HG02970 (cell line): ENCODE results near the gene CASP3.
A peak's percentile ranks its signal among the peaks of the same experiment; 100 is the strongest.

Source experiments
- ATAC-seq: cut with Tn5 transposase; IDR thresholded peaks from one replicate; pipeline ENCODE4 v1.9.1; 2021; ENCODE audit warnings: mild to moderate bottlenecking, moderate library complexity, moderate number of reproducible peaks; ENCODE audit not compliant: unreplicated experiment, low FRiP score

CASP3 gene

DNA sequence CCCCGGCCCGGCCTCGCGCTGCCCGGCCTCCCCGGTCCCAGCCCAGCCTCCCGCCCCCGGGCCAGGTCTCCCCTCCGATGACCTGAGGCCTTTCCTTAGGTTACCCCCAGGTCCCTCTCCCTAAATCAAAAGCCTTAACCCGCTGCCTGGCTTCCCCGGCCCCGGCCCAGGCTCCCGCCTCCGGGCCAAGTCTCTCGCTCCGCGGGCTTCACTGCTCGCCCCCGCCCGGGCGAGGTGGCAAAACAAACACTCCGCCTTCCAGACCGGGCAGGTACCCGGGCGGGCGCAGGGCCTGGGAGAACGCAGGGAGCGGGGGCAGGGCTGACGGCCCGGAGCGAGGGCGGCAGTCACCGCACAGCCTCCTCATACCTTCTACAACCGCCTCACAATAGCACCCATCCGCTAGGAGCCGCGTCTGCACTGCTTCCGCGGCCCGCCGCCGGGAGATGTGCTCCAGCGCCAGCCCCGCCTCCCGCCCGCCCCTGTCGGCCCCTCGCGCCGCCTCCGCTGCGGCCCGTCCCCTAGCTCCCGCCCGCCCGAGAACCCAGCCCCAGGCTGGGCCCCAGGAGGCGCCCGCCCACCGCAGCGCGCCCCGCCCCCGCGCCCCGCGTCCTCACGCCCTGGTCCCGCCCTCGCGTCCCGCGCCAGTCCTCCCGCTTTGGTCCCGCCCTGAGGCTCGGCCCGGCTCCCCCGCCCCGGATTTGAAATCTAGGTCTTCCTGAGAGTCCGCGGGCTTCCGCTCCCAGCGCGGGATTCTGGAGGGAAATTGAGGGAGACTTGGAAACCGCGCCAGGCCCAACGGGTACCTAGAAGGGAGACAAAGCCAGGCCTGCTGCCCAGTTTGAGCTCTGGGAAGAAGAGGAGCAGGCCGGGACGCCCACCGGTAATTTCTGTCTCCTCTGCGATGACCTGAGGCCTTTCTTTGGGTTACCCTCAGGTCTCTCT lies at the start of gene CASP3, which contains the start of gene PRIMPOL:
Gene CASP3, minus strand, starts transcription at position 422 of the 945 bp plus-strand sequence. CDS start 10,994 bp downstream, outside the sequence.
Gene PRIMPOL, plus strand, starts transcription at position 713 of the 945 bp plus-strand sequence. CDS start 7,403 bp downstream, outside the sequence.
- ATAC-seq: peak; percentile 84

DNA sequence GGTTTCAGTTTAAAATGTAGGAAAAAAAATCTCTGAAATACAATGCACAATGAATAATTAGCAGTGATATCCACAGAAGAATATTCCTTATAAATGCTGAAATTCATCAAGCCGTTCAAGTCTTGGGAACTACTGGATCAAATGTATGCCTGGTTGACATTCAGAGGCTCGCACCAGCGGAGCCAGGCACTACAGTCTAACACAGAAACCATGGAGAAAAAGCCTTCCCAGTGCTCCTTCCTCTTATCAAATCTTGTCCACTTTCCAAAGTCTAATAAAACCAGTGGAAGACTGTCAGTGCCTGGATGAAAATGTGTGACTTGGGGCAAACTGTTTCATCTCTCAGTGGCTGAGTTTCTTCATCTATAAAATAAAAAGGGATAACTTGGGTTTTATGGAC lies 48.7 kb upstream of the CASP3 start:
- no peak for ATAC-seq

DNA sequence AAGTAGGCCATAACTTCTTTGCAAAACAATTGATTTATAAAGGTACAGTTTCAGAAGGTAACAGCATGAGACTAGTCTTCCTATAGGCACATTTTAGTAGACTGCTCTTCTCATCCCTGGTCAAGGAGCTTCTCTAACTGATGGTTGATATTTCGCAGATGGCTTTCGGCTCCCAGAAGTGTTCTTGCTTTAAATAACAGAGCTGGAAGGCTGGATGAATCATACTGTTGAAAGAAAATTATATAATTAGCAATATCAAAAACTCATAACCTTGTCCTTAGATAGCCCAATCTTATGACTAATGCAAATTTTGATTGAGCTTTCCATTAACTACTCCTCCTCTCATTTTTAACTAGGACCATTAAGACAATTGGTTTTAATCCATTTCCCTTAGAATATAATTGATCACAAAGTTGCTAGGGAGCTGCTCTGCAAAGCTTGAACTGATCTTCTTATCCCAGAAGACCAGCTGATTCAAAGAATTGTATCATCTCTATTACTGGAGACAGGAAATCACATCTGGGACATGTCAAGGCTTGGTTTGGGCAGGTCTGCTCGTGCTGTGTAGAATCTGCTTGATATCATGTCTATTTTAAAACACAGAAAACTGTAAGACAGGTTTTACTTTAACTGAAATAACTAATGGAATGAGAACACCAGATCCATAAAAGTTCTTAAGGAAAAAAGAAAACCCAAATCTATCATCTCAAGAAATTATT lies 46.1 kb upstream of the CASP3 start:
- ATAC-seq: no peak

DNA sequence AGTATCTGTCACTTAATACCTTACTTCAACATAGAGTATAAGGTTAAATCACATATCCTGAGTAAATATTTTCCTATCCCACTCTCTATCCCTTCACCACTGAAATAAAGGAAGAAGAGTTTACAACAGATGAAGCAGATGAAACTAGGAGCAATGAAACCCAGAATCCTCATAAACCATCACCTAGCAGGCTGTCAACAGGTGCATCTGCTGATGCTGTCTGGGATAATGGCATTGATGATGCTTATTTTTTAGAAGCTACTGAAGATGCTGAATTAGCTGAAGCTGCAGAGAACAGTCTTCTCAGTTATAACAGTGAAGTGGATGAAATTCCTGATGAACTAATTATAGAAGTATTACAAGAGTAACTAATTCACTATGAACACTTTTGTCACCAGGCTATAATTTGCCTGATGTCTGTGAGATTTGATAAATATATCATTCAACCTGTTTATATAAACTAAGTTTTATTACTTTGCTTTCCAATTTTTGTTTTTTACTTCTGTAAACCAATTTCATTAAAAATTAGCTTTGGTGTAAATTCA lies 45.2 kb upstream of the CASP3 start:
- ATAC-seq: no peak

DNA sequence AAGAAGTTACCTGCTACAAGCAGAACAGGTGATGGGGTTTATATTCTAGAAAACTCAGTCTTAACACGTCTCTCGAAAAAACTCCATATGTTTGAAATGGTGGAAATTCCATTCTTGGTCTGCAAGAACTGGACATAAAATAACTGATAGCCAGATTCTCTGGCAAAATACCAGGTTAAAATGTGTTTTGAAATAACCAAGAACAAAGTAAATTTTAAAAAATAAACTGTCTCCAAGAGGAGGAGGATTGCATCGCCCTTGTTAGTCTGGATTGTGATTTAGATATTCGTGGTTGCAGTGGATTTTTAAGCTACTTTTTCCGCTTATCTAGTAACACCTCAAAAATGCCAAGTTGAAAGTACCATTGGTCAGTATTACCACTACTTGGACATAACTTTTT lies 43.8 kb upstream of the CASP3 start:
- ATAC-seq: no peak

DNA sequence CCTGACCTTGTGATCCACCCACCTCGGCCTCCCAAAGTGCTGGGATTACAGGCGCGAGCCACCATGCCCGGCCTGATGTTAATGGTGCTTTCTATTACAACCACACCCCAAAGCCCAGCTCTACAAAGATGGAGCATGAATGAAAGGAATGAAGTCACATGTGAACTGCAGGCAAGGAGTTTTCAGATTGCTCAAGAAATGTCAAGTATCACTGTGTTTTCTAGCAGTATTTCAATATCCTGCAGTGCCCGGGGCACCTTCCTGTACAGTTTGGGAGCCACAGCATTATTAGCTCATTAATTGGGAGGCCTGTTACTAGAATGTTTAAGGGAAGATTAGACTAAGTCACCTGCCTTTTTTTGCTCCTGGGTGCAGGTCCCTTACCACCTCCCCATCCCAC lies 40.4 kb upstream of the CASP3 start:
- ATAC-seq: no peak

DNA sequence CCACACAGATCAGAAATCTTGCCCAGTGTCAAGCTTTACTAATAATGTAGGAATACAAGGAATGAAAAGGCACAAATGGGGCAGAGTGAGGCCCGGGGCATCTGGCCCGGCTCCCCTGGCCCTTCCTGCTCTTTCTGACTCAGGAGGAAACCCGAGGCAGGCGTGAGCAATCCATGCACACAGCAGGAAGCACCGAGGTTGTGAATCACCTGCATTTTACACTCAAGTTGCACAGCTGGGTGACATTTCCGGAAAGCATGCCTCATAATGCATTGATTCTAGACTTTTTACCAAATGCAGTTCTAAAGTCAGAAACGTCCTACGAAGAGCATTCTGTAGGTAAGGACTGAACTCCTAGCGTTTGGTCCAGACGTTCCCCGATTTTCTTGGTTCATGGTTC lies 39.2 kb upstream of the CASP3 start:
- ATAC-seq: no peak

DNA sequence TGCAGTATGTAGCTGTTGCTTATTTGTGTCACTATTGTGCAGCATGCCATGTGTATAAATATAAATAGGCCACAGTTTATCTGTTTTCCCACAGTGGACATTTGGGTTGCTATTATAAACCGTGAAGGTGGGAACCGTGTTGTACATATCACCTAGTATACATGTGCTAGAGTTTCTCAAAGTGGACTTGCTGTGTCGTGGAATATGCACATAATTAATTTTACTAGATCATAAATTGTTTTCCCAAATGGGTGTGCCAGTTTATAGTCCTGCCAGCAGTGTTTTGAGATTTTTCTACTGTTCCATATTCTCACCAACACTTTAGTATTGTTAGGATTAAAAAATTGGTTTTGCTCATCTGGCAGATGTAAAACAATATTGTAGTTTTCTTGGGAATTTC lies 38.8 kb upstream of the CASP3 start:
- no peak for ATAC-seq

DNA sequence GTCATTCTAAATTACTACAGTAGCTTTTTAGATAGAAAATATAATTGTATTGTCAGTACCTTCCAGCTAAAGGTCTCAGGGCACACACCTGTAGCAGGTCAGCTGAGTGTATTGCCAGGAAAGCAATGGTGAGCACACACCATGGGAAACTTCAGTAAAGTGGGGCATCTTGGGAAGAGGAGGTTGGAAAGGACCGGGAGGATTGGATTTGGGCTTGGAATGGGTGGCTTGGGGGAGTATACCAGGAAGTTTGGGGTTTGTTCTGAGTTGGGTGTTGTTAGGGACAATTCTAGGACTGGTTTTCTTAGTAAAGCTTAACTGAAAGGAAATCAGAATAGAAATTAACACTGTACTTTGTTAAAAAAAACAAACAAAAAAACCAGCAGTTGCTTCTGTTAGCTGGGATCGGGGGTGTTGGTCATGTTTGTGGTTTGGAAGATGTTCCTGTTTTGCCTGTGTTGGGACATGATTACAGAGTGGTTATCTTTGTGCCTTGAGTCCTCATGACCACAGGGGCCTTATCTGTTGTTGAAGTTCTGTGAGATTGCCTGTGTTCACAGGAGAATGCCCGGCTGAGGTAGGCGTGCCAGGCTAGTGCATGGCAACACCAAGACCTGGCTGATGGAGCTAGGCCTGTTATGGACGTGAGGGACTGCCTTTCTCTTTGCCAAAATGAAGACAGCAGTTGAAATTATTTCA lies 35.4 kb upstream of the CASP3 start:
- no peak for ATAC-seq

DNA sequence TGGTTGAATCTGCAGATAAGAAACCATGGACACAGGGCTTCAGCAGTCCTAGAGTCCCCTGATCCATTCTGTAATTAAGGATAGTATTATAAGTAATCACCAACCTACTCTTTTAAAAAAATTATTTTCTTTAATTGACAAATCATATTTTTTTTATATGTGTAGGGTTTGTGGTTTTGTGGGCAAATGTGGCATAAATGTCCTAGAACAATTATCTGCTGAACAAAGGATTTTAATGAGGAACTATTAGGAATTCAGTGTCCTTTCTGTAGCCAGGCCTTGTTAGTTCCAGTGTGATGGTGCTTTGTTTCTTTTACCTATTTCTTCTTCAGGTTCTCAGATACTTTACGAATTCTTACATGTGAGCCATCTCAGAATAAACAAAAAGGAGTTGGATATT lies 32.7 kb upstream of the CASP3 start:
- no peak for ATAC-seq

DNA sequence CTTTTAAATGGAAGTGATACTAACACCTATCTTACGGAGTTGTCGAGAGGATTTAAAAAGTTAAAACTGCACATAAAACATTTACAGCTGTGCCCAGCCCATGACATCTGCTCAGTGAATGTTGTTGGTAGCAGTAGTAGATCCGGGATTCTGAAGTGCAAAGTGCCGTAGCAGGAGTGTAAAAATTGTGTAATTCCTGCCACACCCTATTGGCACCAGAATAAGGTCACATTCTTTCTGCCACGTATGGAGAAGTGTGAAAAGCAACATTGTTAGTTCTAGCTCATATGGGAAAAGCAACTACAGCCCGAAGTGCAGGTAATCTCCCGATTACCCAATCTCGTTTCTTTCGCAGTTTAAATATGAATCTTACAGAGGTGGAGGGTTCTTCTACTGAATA lies 31.5 kb upstream of the CASP3 start:
- no peak for ATAC-seq

DNA sequence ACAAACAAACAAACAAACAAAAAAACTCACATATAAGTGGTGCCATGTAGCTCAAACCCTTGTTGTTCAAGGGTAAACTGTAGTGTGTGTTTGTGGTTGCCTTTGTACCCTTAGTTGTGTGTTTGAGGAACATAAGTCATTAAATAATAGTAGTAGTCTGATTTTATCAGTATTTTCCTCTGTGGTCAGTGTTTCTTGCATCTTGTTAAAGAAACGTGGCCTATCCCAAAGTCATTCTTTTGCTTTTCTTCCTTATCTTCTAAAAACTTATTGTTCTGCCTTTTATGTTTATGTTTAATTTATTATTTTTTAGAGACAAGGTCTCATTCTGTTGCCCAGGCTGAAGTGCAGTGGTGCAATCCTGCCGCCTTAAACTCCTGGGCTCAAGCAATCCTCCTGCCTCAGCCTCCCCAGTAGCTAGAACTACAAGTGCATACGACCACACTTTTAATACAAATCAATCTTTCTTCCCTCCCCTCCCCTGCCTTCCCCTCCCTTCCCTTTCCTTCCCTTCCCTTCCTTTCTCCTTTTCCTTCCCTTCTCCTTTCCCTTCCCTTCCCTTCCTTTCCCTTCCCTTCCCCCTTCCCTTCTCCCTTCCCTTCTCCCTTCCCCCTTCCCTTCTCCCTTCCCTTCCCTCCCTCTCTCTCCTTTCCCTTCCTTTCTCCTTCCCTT lies 26.7 kb upstream of the CASP3 start:
- ATAC-seq: no peak

DNA sequence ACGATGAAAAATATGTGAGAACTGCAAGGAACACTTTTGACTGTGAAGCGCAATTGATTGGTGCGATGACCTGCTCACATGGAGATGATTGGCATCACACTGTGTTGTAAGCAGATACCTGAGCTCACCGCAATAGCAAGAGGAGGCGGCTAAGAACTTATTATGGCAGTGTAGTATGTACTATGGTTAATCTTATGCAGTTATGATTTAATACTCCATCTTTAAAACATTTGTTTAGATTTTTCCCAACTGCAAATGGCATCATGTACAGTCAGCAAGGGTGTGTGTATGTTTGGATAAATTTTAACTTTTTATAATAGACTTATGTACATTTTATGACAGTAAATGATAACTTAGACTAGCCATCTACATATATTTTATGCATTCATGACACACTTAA lies 25.8 kb upstream of the CASP3 start:
- no peak for ATAC-seq

DNA sequence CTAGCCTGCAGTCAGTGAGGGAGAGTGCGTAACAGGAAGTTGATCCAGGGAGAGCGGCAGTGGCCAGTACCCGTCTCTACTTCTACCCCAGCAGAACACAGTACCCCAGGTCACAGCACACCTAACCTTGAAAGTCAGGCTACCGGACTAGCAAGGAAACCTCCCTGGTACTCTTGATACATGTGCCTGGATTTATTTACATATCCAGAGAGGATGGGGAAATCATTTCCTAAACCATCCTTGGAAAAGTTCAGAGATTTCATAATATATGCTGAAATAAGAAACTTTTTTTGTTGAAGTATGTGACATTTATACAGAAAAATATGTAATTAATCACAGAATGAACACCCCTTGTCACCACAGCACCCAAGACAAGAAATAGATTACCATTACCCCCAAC lies 24.8 kb upstream of the CASP3 start:
- no peak for ATAC-seq

DNA sequence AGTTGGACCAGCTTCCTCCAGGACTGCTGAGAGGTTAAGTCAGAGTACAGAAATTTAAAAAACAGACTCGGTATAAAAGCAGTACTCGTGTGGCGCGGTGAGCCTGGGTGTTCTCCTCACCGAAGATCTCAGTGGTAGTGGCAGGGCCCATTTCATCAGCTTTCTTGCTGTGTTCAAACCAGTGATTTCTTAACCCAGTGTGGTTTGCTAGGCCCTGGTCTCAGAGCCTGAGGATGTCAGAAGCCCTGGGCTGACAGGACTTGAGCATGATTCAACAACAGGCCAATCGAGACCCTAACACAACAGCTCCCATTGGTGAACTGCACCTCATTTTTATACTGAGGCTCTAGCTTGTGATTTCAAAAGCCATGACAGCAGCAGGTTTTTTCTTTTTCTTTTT lies 23.5 kb upstream of the CASP3 start:
- ATAC-seq: no peak

DNA sequence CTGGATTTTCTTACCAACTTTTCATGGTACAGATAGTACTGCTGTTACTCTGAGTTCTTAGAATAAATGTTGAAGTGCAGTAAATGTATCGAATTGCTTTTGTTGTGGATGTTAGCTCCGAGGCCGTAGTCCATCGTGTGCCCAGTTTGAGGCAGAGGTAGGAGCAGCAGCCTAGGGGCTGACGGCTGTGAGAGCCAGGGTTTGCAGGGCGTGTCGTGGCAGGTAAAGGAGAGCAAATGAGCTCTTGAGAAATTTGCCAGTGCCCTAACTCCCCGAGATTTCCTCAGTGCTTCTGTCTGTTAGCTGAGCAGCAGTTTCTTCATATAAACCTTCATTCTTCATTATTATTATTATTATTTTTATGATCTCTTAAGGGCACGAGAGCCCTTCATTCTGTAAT lies 21.9 kb upstream of the CASP3 start:
- no peak for ATAC-seq

DNA sequence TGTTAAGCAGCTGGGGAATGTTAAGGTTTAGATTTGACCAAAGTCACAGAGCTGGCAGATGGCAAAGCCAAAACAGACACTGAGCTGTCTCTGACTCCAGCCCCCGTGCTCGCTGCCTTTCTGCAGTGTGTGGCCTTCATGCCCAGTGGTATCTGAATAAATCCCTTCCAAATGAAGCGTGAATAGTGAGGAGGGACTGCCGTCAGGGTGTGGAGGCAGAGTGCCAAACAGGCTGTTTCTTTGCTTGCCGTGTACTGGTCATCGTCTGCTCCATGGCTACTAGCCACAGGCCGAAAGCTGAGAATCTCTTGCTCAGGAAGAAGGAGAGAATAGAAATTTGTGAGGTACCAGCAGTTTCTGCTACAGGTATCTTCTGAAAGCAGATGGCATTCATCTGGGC lies 20.0 kb upstream of the CASP3 start:
- ATAC-seq: no peak

DNA sequence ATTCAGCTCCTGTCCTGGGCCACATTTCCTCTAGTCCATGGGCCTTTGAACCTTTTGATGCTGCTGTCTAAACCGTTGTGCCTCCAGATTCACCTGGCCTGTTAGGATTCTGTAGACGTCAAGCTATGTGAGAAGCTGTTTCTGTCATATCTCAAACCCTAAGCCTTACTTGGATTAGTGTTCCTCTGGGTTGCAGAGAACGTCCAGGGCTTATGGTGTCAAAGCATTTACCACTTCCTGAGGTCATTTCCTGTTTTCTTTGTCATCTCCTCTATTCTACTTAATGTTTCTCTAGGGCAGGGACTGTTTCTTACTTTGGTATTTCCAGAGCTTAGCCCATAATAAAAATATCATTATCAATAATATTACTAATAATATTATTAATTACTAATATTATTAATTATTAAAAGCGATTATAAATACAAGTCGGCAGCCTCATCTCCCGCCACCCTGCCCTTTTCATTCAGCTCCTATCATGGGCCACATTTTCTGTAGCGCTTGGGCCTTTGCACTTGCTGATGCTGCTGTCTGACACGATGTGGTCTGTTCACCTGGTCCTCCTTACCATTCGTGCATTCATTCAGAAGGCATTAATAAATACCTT lies 19.4 kb upstream of the CASP3 start:
- no peak for ATAC-seq

DNA sequence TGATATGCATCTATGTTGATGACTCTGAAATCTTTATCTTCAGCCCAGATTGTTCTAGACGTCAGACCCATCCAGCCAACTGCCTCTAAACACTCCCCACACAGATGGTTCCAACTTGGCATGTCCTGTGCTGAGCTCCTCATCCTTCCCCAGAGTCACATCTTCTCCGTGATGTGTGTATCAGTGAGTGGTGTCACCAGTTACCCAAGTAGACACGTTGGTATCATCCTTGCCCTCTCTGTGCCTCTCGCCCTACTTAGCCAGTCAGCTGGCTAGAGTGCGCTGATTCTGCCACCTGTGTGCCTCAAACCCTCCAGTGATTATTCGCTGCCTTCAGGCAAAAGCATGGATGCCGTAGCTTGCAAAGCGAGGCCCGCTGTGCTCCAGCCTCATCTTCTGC lies 18.8 kb upstream of the CASP3 start:
- no peak for ATAC-seq

DNA sequence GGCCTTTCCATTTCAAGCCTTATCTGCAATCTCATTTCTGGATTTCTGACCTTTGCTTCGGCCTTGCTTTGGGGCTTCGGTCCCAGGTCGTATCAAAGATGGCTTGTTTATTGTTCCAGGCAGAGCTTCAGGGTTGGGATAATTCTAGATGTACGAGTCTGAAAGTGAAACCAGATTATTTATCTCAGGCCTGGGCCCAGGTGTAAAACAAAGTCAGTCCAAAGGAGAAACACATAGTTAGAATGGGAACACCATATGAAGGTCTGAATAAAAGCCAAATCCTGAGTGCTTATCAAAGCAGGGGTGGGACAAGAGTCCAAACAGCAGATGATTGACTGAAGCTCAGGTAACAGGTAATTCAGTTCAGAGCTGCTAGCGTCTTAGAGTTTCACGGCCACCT lies 17.4 kb upstream of the CASP3 start:
- no peak for ATAC-seq
